DND-41 (cell line): ENCODE data around the gene BICDL2.

Source experiments
- ATAC-seq: fragments of 200-7000 bp; cut with Tn5 transposase; 3 replicates; pipeline ENCODE4 v1.9.1; 2021; ENCODE audit warnings: low read depth; ENCODE audit not compliant: insufficient read depth
- DNase-seq: peaks from one replicate; pipeline ENCODE4 v3.0.0-alpha.2; 2020
- H2AFZ ChIP-seq: 2 replicates; pipeline ENCODE4 v1.6.0; 2012; ENCODE audit warnings: low read depth, low read length
- H3K27ac ChIP-seq: 2 replicates; pipeline ENCODE4 v1.5.1; 2012; ENCODE audit warnings: low read length, inconsistent platforms
- H3K27me3 ChIP-seq: fragments of 200-600 bp; sonication (generic); 2 replicates; pipeline ENCODE4 v1.6.0; 2012; ENCODE audit warnings: low read length, mild to moderate bottlenecking, inconsistent platforms; ENCODE audit not compliant: insufficient read depth, poor library complexity
- H3K36me3 ChIP-seq: 2 replicates; pipeline ENCODE4 v1.5.1; 2012; ENCODE audit warnings: low read length, inconsistent platforms; ENCODE audit not compliant: insufficient read depth
- H3K4me1 ChIP-seq: 2 replicates; pipeline ENCODE4 v1.5.1; 2012; ENCODE audit warnings: mild to moderate bottlenecking, low read length; ENCODE audit not compliant: insufficient read depth
- H3K4me2 ChIP-seq: 2 replicates; pipeline ENCODE4 v1.6.0; 2012; ENCODE audit warnings: mild to moderate bottlenecking, moderate library complexity, low read length, inconsistent platforms; ENCODE audit not compliant: insufficient read depth
- H3K4me3 ChIP-seq, 2 experiments: fragments of 200-600 bp in 1 of 2; shearing (Covaris generic) in 1 of 2; 2 replicates each; pipeline ENCODE4 v1.5.1; 2012 to 2016; ENCODE audit warnings: inconsistent platforms in 2 of 2, low read length in 2 of 2, mild to moderate bottlenecking in 2 of 2, low read depth in 1 of 2, moderate library complexity in 1 of 2
- H3K79me2 ChIP-seq: 2 replicates; pipeline ENCODE4 v1.6.0; 2012; ENCODE audit warnings: low read length, inconsistent platforms; ENCODE audit not compliant: insufficient read depth
- H3K9ac ChIP-seq: 2 replicates; pipeline ENCODE4 v1.6.0; 2012; ENCODE audit warnings: low read depth, mild to moderate bottlenecking, inconsistent platforms, low read length, moderate library complexity
- H3K9me3 ChIP-seq: 2 replicates; pipeline ENCODE4 v1.5.1; 2012; ENCODE audit warnings: low read length, moderate library complexity, mild to moderate bottlenecking, inconsistent platforms; ENCODE audit not compliant: insufficient read depth, severe bottlenecking
- H4K20me1 ChIP-seq: 2 replicates; pipeline ENCODE4 v1.6.0; 2012; ENCODE audit warnings: low read length; ENCODE audit not compliant: insufficient read depth
- CTCF ChIP-seq: IDR thresholded peaks from 2 replicates; pipeline ENCODE4 v1.5.1; 2012; ENCODE audit warnings: borderline replicate concordance, low read length, moderate library complexity, mild to moderate bottlenecking; ENCODE audit not compliant: poor library complexity, severe bottlenecking; ENCODE audit errors: extremely low read depth
- EZH2 ChIP-seq: IDR thresholded peaks from 3 replicates; pipeline ENCODE4 v1.6.1; 2012; ENCODE audit warnings: borderline replicate concordance, low read depth, mild to moderate bottlenecking, moderate library complexity, low read length, inconsistent platforms; ENCODE audit not compliant: severe bottlenecking

BICDL2 gene

GRCh38 chr16:3025032-3026002 is 11.4 kb downstream of the BICDL2 start:
- no peak overlapping the region for H2AFZ ChIP-seq
- H3K27me3 ChIP-seq: no peaks in the 10 kb centered on the region
- no peak overlapping the region; the same call in 1 of the 2 replicates for H3K9ac ChIP-seq
- DNase-seq: no peak
- H3K4me1 ChIP-seq: peaks cover 53% of the 10 kb centered on the region
- H3K79me2 ChIP-seq: peaks cover 12% of the 10 kb centered on the region
- TF ChIP-seq CTCF: no peak
- TF ChIP-seq EZH2: no peak
- H3K4me2 ChIP-seq: peak overlapping the region; percentile 81
- no peak overlapping the region for H3K27ac ChIP-seq
- no peaks in the 10 kb centered on the region for H3K9me3 ChIP-seq
- peak overlapping the region in 1 of 2 experiments; percentile 67; a peak in 2 of 4 replicates for H3K4me3 ChIP-seq
- ATAC-seq: no peak
- H4K20me1 ChIP-seq: peaks cover 30% of the 10 kb centered on the region
- H3K36me3 ChIP-seq: peaks cover 22% of the 10 kb centered on the region

- peak within 1 kb of the TSS; percentile 25 to 67 for H3K4me3 ChIP-seq
- peak; percentile 88 for ATAC-seq
- peak within 1 kb of the TSS; percentile 75 for H2AFZ ChIP-seq
- H3K4me2 ChIP-seq: peak within 1 kb of the TSS; percentile 81
- DNase-seq: peak; percentile 97
- no peaks in the 10 kb centered on the region for H3K9me3 ChIP-seq
- peak within 1 kb of the TSS; percentile 94 for H3K27ac ChIP-seq
- H3K4me1 ChIP-seq: peaks cover 62% of the 10 kb centered on the region
- TF ChIP-seq EZH2: no peak
- TF ChIP-seq CTCF: peak; percentile 2
- peaks cover 12% of the 10 kb centered on the region for H3K79me2 ChIP-seq
- peak within 1 kb of the TSS; percentile 70 for H3K9ac ChIP-seq
- H4K20me1 ChIP-seq: peaks cover 26% of the 10 kb centered on the region
- no peaks in the 10 kb centered on the region for H3K27me3 ChIP-seq
- peaks cover 22% of the 10 kb centered on the region for H3K36me3 ChIP-seq
These were observed 12.9 kb downstream of the BICDL2 start, which contains the start of the genes HCFC1R1 and THOC6 for GRCh38 chr16:3023669-3024478. HCFC1R1 (minus strand) TSS chr16:3023942; CDS start chr16:3023941, 1 bp downstream. THOC6 (plus strand) TSS chr16:3024035; CDS start chr16:3024327, 292 bp downstream.

GRCh38 chr16:3023415-3023668 is 13.4 kb downstream of the BICDL2 start:
- H3K27ac ChIP-seq: peak overlapping the region; percentile 94
- H3K9me3 ChIP-seq: no peaks in the 10 kb centered on the region
- peak overlapping the region; percentile 75 for H2AFZ ChIP-seq
- peak overlapping the region; percentile 70 for H3K9ac ChIP-seq
- peaks cover 12% of the 10 kb centered on the region for H3K79me2 ChIP-seq
- peak overlapping the region; percentile 81 for H3K4me2 ChIP-seq
- H4K20me1 ChIP-seq: peaks cover 23% of the 10 kb centered on the region
- H3K4me1 ChIP-seq: peaks cover 62% of the 10 kb centered on the region
- DNase-seq (peak; percentile 32), ATAC-seq (no peak)
- H3K36me3 ChIP-seq: peaks cover 22% of the 10 kb centered on the region
- no peak for TF ChIP-seq CTCF
- TF ChIP-seq EZH2: no peak
- H3K27me3 ChIP-seq: no peaks in the 10 kb centered on the region
- H3K4me3 ChIP-seq: peak overlapping the region; percentile 25 to 67; a peak in 3 of 4 replicates
